Measurements from ENCODE around the gene GALNT1.

GALNT1 gene

GRCh38 chr18:35618696-35619095 lies 37.2 kb downstream of the GALNT1 start:
- no peak for DNase-seq (ENCODE audit: low spot score)

- DNase-seq (ENCODE audit: low spot score) = no peak
Observed at GRCh38 chr18:35619464-35619863, 37.9 kb downstream of the GALNT1 start.

GRCh38 chr18:35619941-35620340 lies 38.4 kb downstream of the GALNT1 start:
- no peak for DNase-seq (ENCODE audit: low spot score)

GRCh38 chr18:35620765-35621164 lies 39.2 kb downstream of the GALNT1 start:
- DNase-seq (ENCODE audit: low spot score) = no peak

- no peak for DNase-seq (ENCODE audit: low spot score)
Observed at GRCh38 chr18:35623255-35623654, 41.7 kb downstream of the GALNT1 start.

GRCh38 chr18:35624146-35624545 lies 42.6 kb downstream of the GALNT1 start:
- no peak for DNase-seq (ENCODE audit: low spot score)

GRCh38 chr18:35625232-35625631 lies 43.7 kb downstream of the GALNT1 start:
- DNase-seq (ENCODE audit: low spot score) = no peak

GRCh38 chr18:35633761-35634160 lies 52.2 kb downstream of the GALNT1 start:
- DNase-seq (ENCODE audit: low spot score) = no peak

GRCh38 chr18:35634323-35634722 lies 52.8 kb downstream of the GALNT1 start:
- no peak for DNase-seq (ENCODE audit: low spot score)

- no peak for DNase-seq (ENCODE audit: low spot score)
Observed at GRCh38 chr18:35635170-35635569, 53.6 kb downstream of the GALNT1 start.

GRCh38 chr18:35637227-35637626 lies 55.7 kb downstream of the GALNT1 start:
- DNase-seq (ENCODE audit: low spot score) = no peak

GRCh38 chr18:35639296-35639695 lies 57.8 kb downstream of the GALNT1 start:
- DNase-seq (ENCODE audit: low spot score) = no peak

- no peak for DNase-seq (ENCODE audit: low spot score)
Observed at GRCh38 chr18:35641467-35641866, 59.9 kb downstream of the GALNT1 start.

GRCh38 chr18:35641916-35642315 lies 60.4 kb downstream of the GALNT1 start:
- no peak for DNase-seq (ENCODE audit: low spot score)

- DNase-seq (ENCODE audit: low spot score) = no peak
Observed at GRCh38 chr18:35642802-35643201, 61.3 kb downstream of the GALNT1 start.

GRCh38 chr18:35646449-35646848 lies 64.9 kb downstream of the GALNT1 start:
- no peak for DNase-seq (ENCODE audit: low spot score)

GRCh38 chr18:35653392-35654135 lies 72.0 kb downstream of the GALNT1 start:
- no peak for DNase-seq (ENCODE audit: low spot score)

- no peak for DNase-seq (ENCODE audit: low spot score)
Observed at GRCh38 chr18:35658112-35658511, 76.6 kb downstream of the GALNT1 start.

- no peak for DNase-seq (ENCODE audit: low spot score)
Observed at GRCh38 chr18:35661483-35662146, 80.1 kb downstream of the GALNT1 start.

GRCh38 chr18:35662293-35663062 lies 80.9 kb downstream of the GALNT1 start:
- no peak for DNase-seq (ENCODE audit: low spot score)

- DNase-seq (ENCODE audit: low spot score) = no peak
Observed at GRCh38 chr18:35671966-35672603, 90.5 kb downstream of the GALNT1 start.

GRCh38 chr18:35672897-35673296 lies 91.4 kb downstream of the GALNT1 start:
- no peak for DNase-seq (ENCODE audit: low spot score)

GRCh38 chr18:35673682-35674081 lies 92.1 kb downstream of the GALNT1 start:
- DNase-seq (ENCODE audit: low spot score) = no peak

Measured in COLO829 (cell line).